Measurements from ENCODE around the gene UQCRC2. TPM values are rescaled to one million over a fixed set of nuclear protein-coding genes. Genes with fewer than 3 reads are reported as not detected.

UQCRC2 gene
- polyA plus RNA-seq, 2 donors: 65.4 to 139 TPM

- 89 to 93% methylated on average over 1 of the region's 1 CpG for WGBS, 2 donors
Observed at GRCh38 chr16:22005746-22006145, 52.6 kb downstream of the UQCRC2 start.

DNA sequence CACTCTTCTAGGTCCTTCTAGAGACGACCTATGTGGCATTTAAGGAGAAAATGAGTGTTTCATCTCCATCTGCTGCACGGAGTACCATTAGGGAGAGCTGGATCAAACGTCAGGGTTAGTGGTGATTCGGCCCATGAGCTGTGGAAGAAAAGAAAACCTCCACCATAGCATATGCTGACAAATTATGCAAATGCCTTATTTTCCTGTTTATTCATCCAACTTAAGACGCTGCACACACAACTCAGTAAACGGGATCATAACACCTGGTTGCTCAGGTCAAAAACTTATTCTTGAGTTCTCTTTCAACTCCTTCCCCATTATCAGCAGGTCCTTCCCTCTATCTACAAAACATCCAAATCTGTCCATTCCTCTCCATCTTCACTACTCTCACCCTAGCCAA, 53.5 kb downstream of the UQCRC2 start:
- Histone ChIP-seq H3K9me3 (ENCODE audit: control insufficient read depth in 2 of 2, insufficient read depth in 1 of 2, low read depth in 1 of 2, low read length in 1 of 2) (no peaks in the 10 kb centered on the region), H3K36me3 (ENCODE audit: control insufficient read depth in 2 of 2, insufficient read depth in 2 of 2, low read length in 1 of 2) (no peaks in the 10 kb centered on the region), H3K27ac (ENCODE audit: low read depth in 2 of 2, low read length in 1 of 2) (no peak overlapping the region), H3K27me3 (ENCODE audit: control insufficient read depth in 1 of 2, insufficient read depth in 2 of 2, low read length in 2 of 2) (no peaks in the 10 kb centered on the region), H3K4me3 (ENCODE audit: low read depth in 1 of 2, low read length in 2 of 2) (no peak overlapping the region), H3K4me1 (ENCODE audit: control insufficient read depth in 2 of 2, insufficient read depth in 2 of 2, low read length in 1 of 2) (peaks cover 3 to 4% of the 10 kb centered on the region in 2 donors)
- whole genome bisulfite sequencing, 2 donors: 70 to 74% methylated on average over 6 of the region's 6 CpGs

More at GRCh38 chr16:22005746-22006145, 52.6 kb downstream of the UQCRC2 start:
- no peaks in the 10 kb centered on the region for H3K27me3 ChIP-seq (ENCODE audit: control insufficient read depth in 1 of 2, insufficient read depth in 2 of 2, low read length in 2 of 2)
- no peaks in the 10 kb centered on the region for H3K36me3 ChIP-seq (ENCODE audit: control insufficient read depth in 2 of 2, insufficient read depth in 2 of 2, low read length in 1 of 2)
- H3K9me3 ChIP-seq (ENCODE audit: control insufficient read depth in 2 of 2, insufficient read depth in 1 of 2, low read depth in 1 of 2, low read length in 1 of 2): no peaks in the 10 kb centered on the region
- H3K4me1 ChIP-seq (ENCODE audit: control insufficient read depth in 2 of 2, insufficient read depth in 2 of 2, low read length in 1 of 2): peaks cover 3 to 4% of the 10 kb centered on the region in 2 donors
- H3K27ac ChIP-seq (ENCODE audit: low read depth in 2 of 2, low read length in 1 of 2): no peak overlapping the region
- H3K4me3 ChIP-seq (ENCODE audit: low read depth in 1 of 2, low read length in 2 of 2): no peak overlapping the region

GRCh38 chr16:22007159-22007508, 54.0 kb downstream of the UQCRC2 start:
- Histone ChIP-seq H3K4me1 (ENCODE audit: control insufficient read depth in 2 of 2, insufficient read depth in 2 of 2, low read length in 1 of 2) (peaks cover 3 to 4% of the 10 kb centered on the region in 2 donors), H3K27me3 (ENCODE audit: control insufficient read depth in 1 of 2, insufficient read depth in 2 of 2, low read length in 2 of 2) (no peaks in the 10 kb centered on the region), H3K9me3 (ENCODE audit: control insufficient read depth in 2 of 2, insufficient read depth in 1 of 2, low read depth in 1 of 2, low read length in 1 of 2) (no peaks in the 10 kb centered on the region), H3K4me3 (ENCODE audit: low read depth in 1 of 2, low read length in 2 of 2) (peak overlapping the region; percentile 73 to 96), H3K27ac (ENCODE audit: low read depth in 2 of 2, low read length in 1 of 2) (peak overlapping the region; percentile 81 to 87), H3K36me3 (ENCODE audit: control insufficient read depth in 2 of 2, insufficient read depth in 2 of 2, low read length in 1 of 2) (no peaks in the 10 kb centered on the region)
- WGBS, 2 donors: 7 to 10% methylated on average over 8 of the region's 8 CpGs

DNA sequence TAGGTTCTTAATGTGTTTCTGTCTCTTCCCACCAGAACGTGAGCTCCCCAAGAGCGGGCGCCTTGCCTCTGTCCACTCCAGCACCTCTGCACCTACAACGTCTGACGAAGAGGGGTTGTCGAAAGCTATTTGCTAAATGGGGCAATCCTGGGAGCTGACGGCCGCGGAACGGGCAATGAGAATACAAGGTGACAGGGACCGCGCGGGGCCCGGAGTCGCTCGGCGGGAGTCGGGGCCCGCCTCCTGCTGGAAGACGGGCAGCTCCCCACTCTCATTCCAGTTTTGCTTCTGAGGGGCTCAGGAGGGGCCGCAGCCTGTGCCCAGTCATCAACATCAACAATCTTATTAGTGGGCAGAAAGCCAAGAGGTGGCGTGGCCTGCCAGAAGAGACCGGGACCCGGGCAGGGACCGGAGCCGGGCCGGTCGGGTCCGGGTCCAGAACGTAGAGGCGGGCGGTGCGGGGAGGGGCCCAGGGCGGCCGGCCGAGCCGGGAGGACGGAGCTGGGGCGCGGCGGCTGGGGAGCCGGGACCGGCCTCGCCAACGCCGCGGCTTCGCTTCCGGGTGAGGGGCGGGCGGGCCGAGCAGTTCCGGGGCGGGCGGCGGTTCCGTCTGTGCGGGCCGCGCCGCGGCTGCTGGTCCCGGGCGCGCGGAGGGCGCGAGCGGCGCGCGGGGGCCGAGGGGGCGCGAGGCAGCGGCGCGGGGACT, 54.5 kb downstream of the UQCRC2 start, which contains the start of gene MOSMO:
Gene MOSMO, plus strand, starts transcription at position 603 of the 706 bp plus-strand sequence. CDS start 191 bp downstream, outside the sequence.
- H3K27me3 ChIP-seq (ENCODE audit: control insufficient read depth in 1 of 2, insufficient read depth in 2 of 2, low read length in 2 of 2): no peaks in the 10 kb centered on the region
- no peaks in the 10 kb centered on the region for H3K9me3 ChIP-seq (ENCODE audit: control insufficient read depth in 2 of 2, insufficient read depth in 1 of 2, low read depth in 1 of 2, low read length in 1 of 2)
- no peaks in the 10 kb centered on the region for H3K36me3 ChIP-seq (ENCODE audit: control insufficient read depth in 2 of 2, insufficient read depth in 2 of 2, low read length in 1 of 2)
- 1% methylated on average over 36 to 78 of the region's 78 CpGs for WGBS, 2 donors
- peaks cover 3 to 4% of the 10 kb centered on the region in 2 donors for H3K4me1 ChIP-seq (ENCODE audit: control insufficient read depth in 2 of 2, insufficient read depth in 2 of 2, low read length in 1 of 2)
- peak within 1 kb of the TSS; percentile 73 to 96 for H3K4me3 ChIP-seq (ENCODE audit: low read depth in 1 of 2, low read length in 2 of 2)
- H3K27ac ChIP-seq (ENCODE audit: low read depth in 2 of 2, low read length in 1 of 2): peak within 1 kb of the TSS; percentile 81 to 87

GRCh38 chr16:22008215-22009059, 55.3 kb downstream of the UQCRC2 start:
- Histone ChIP-seq H3K4me3 (ENCODE audit: low read depth in 1 of 2, low read length in 2 of 2) (peak overlapping the region; percentile 70 to 96), H3K27ac (ENCODE audit: low read depth in 2 of 2, low read length in 1 of 2) (peak overlapping the region; percentile 17 to 81), H3K9me3 (ENCODE audit: control insufficient read depth in 2 of 2, insufficient read depth in 1 of 2, low read depth in 1 of 2, low read length in 1 of 2) (no peaks in the 10 kb centered on the region), H3K27me3 (ENCODE audit: control insufficient read depth in 1 of 2, insufficient read depth in 2 of 2, low read length in 2 of 2) (no peaks in the 10 kb centered on the region), H3K36me3 (ENCODE audit: control insufficient read depth in 2 of 2, insufficient read depth in 2 of 2, low read length in 1 of 2) (no peaks in the 10 kb centered on the region), H3K4me1 (ENCODE audit: control insufficient read depth in 2 of 2, insufficient read depth in 2 of 2, low read length in 1 of 2) (peaks cover 3 to 4% of the 10 kb centered on the region in 2 donors)
- WGBS, 2 donors: 1 to 2% methylated on average over 53 to 65 of the region's 65 CpGs

- H3K36me3 ChIP-seq (ENCODE audit: control insufficient read depth in 2 of 2, insufficient read depth in 2 of 2, low read length in 1 of 2): no peaks in the 10 kb centered on the region
- H3K9me3 ChIP-seq (ENCODE audit: control insufficient read depth in 2 of 2, insufficient read depth in 1 of 2, low read depth in 1 of 2, low read length in 1 of 2): no peaks in the 10 kb centered on the region
- WGBS, 2 donors: 79 to 86% methylated on average over 5 of the region's 5 CpGs
- H3K27ac ChIP-seq (ENCODE audit: low read depth in 2 of 2, low read length in 1 of 2): no peak overlapping the region
- H3K4me1 ChIP-seq (ENCODE audit: control insufficient read depth in 2 of 2, insufficient read depth in 2 of 2, low read length in 1 of 2): peaks cover 3 to 4% of the 10 kb centered on the region in 2 donors
- no peaks in the 10 kb centered on the region for H3K27me3 ChIP-seq (ENCODE audit: control insufficient read depth in 1 of 2, insufficient read depth in 2 of 2, low read length in 2 of 2)
- H3K4me3 ChIP-seq (ENCODE audit: low read depth in 1 of 2, low read length in 2 of 2): no peak overlapping the region
Observed at GRCh38 chr16:22010902-22011301, 57.7 kb downstream of the UQCRC2 start.

DNA sequence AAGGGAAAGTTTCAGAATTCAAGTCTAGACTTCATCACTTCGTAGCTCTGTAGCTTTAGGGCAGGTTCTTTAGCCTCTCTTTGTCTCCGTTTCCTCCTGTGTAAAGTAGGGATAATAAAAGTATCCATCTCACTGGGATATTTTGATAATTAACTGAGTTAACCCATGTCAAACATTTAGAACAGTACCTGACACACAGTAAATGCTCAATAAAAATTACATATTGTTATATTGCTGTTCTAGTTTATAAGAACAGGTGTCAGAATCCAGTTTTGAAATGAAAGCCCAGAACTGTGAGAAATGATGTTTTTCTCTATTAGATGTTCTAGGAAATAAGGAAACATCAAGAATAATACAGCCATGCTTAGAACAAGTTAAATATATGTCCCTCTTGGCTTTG, 59.1 kb downstream of the UQCRC2 start:
- H3K4me1 ChIP-seq (ENCODE audit: control insufficient read depth in 2 of 2, insufficient read depth in 2 of 2, low read length in 1 of 2): peaks cover 0 to 3% of the 10 kb centered on the region in 2 donors
- no peaks in the 10 kb centered on the region for H3K9me3 ChIP-seq (ENCODE audit: control insufficient read depth in 2 of 2, insufficient read depth in 1 of 2, low read depth in 1 of 2, low read length in 1 of 2)
- H3K27me3 ChIP-seq (ENCODE audit: control insufficient read depth in 1 of 2, insufficient read depth in 2 of 2, low read length in 2 of 2): no peaks in the 10 kb centered on the region
- H3K36me3 ChIP-seq (ENCODE audit: control insufficient read depth in 2 of 2, insufficient read depth in 2 of 2, low read length in 1 of 2): no peaks in the 10 kb centered on the region
- H3K27ac ChIP-seq (ENCODE audit: low read depth in 2 of 2, low read length in 1 of 2): no peak overlapping the region
- 22 to 30% methylated on average over 2 of the region's 2 CpGs for whole genome bisulfite sequencing, 2 donors
- H3K4me3 ChIP-seq (ENCODE audit: low read depth in 1 of 2, low read length in 2 of 2): no peak overlapping the region

DNA sequence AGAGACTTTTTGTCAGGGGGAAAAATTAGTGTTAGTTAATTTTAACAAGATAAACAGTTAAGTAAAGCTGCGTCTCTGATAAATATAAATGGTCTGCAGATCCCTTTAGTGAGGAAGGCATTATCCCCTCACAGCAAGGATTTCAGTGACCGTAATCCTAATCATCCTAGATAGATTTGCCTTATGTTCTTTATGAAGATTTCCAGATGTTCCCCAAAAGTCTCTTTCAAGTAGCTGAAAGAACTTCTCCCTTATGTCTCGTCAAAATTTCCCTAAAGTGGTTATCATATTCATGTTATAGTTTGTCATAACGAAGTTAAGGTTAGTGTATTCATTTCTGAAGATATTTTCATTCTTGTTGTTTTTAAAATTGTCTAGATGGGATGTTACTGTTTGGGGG, 60.3 kb downstream of the UQCRC2 start:
- Histone ChIP-seq H3K27ac (ENCODE audit: low read depth in 2 of 2, low read length in 1 of 2) (no peak overlapping the region), H3K9me3 (ENCODE audit: control insufficient read depth in 2 of 2, insufficient read depth in 1 of 2, low read depth in 1 of 2, low read length in 1 of 2) (no peaks in the 10 kb centered on the region), H3K4me1 (ENCODE audit: control insufficient read depth in 2 of 2, insufficient read depth in 2 of 2, low read length in 1 of 2) (peaks cover 0 to 3% of the 10 kb centered on the region in 2 donors), H3K36me3 (ENCODE audit: control insufficient read depth in 2 of 2, insufficient read depth in 2 of 2, low read length in 1 of 2) (no peaks in the 10 kb centered on the region), H3K4me3 (ENCODE audit: low read depth in 1 of 2, low read length in 2 of 2) (no peak overlapping the region), H3K27me3 (ENCODE audit: control insufficient read depth in 1 of 2, insufficient read depth in 2 of 2, low read length in 2 of 2) (no peaks in the 10 kb centered on the region)
- 79 to 83% methylated on average over 4 of the region's 4 CpGs for WGBS, 2 donors

DNA sequence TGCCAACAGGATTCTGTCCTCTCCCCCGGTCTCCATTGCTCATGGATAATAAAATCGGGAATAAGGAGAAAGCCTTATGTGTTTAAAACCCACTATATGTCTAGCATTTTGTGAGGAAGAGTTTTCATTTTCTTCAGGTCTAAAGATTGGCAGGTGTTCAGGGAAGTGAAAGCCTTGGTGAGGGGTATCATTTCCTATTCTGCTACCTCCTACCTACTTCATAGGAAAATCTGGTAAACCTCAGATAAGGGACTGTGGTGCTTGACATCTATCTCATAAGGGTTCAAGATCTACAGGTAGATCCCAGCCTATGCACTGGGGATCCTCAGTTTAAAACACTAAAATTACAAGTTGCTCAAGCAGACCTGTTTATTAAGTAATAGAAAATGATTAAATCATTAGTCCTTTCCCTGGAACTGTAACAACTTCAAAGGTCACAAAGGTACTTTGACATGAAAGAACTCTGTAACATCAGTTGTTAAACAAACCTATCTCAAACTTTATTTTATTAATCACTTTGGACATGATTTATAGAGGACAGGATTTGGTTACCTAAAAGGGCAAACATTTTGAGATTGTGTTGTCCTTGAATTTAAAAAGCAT, 61.2 kb downstream of the UQCRC2 start:
- Histone ChIP-seq H3K9me3 (ENCODE audit: control insufficient read depth in 2 of 2, insufficient read depth in 1 of 2, low read depth in 1 of 2, low read length in 1 of 2) (no peaks in the 10 kb centered on the region), H3K36me3 (ENCODE audit: control insufficient read depth in 2 of 2, insufficient read depth in 2 of 2, low read length in 1 of 2) (no peaks in the 10 kb centered on the region), H3K27me3 (ENCODE audit: control insufficient read depth in 1 of 2, insufficient read depth in 2 of 2, low read length in 2 of 2) (no peaks in the 10 kb centered on the region), H3K27ac (ENCODE audit: low read depth in 2 of 2, low read length in 1 of 2) (no peak overlapping the region), H3K4me1 (ENCODE audit: control insufficient read depth in 2 of 2, insufficient read depth in 2 of 2, low read length in 1 of 2) (no peaks in the 10 kb centered on the region), H3K4me3 (ENCODE audit: low read depth in 1 of 2, low read length in 2 of 2) (no peak overlapping the region)
- WGBS, 2 donors: 87 to 96% methylated on average over 2 of the region's 2 CpGs
